Esophagus (tissue), 2 donors: Measurements from ENCODE around the gene MAP1LC3A. TPM values are rescaled to one million over a fixed set of nuclear protein-coding genes. Genes with fewer than 3 reads are reported as not detected.

Source experiments
- H3K27ac ChIP-seq, 2 donors: one replicate each; pipeline ENCODE4 v1.5.1; 2013; ENCODE audit warnings: low read depth in 2 of 2, mild to moderate bottlenecking in 2 of 2, inconsistent platforms in 1 of 2, low read length in 1 of 2, moderate library complexity in 1 of 2
- H3K27me3 ChIP-seq, 2 donors: one replicate each; pipeline ENCODE4 v1.6.1; 2013; ENCODE audit warnings: low read length in 2 of 2, control low read depth in 1 of 2, mild to moderate bottlenecking in 1 of 2; ENCODE audit not compliant: insufficient read depth in 2 of 2, control insufficient read depth in 1 of 2
- H3K36me3 ChIP-seq, 2 donors: one replicate each; pipeline ENCODE4 v1.6.1; 2013; ENCODE audit warnings: low read length in 1 of 2; ENCODE audit not compliant: control insufficient read depth in 2 of 2, insufficient read depth in 2 of 2
- H3K4me1 ChIP-seq, 2 donors: one replicate each; pipeline ENCODE4 v1.6.1; 2013; ENCODE audit warnings: low read length in 1 of 2; ENCODE audit not compliant: control insufficient read depth in 2 of 2, insufficient read depth in 2 of 2
- H3K4me3 ChIP-seq, 2 donors: one replicate each; pipeline ENCODE4 v1.5.1; 2013; ENCODE audit warnings: low read length in 2 of 2, mild to moderate bottlenecking in 2 of 2, low read depth in 1 of 2, moderate library complexity in 1 of 2
- H3K9me3 ChIP-seq, 2 donors: one replicate each; pipeline ENCODE4 v1.6.1; 2013; ENCODE audit warnings: mild to moderate bottlenecking in 2 of 2, low read depth in 1 of 2, low read length in 1 of 2, moderate library complexity in 1 of 2; ENCODE audit not compliant: control insufficient read depth in 2 of 2, insufficient read depth in 1 of 2
- WGBS, 2 donors: extraction: QIAGEN DNeasy Blood & Tissue Kit; methylation state at CpG; one replicate each; pipeline ENCODE4 v1.1.7; 2013; 5-methylcytosine and 5-hydroxymethylcytosine counted together
- polyA plus RNA-seq, 2 donors: library from polyadenylated mRNA; stranded (reverse); fragments of 200-250 nt; gene quantifications; one replicate each; pipeline ENCODE4 v1.2.3, GENCODE V29; 2013
- donor health status: healthy with polysubstance abuse.
- donor health status: Bipolar disorder and iron deficiency.

MAP1LC3A gene
- polyA plus RNA-seq, 2 donors, result 28.7 to 29.5 TPM

- Histone ChIP-seq H3K36me3 (peaks cover 8 to 18% of the 10 kb centered on the region in 2 donors), H3K27ac (no peak overlapping the region), H3K4me1 (peaks cover 0 to 4% of the 10 kb centered on the region in 2 donors), H3K4me3 (no peak overlapping the region), H3K9me3 (no peaks in the 10 kb centered on the region), H3K27me3 (no peaks in the 10 kb centered on the region)
- WGBS, 2 donors, result 70 to 71% methylated on average over 12 of the region's 12 CpGs
These were observed 15.0 kb upstream of the MAP1LC3A start for GRCh38 chr20:34543463-34544056.

GRCh38 chr20:34544109-34544796 is 14.3 kb upstream of the MAP1LC3A start:
- H3K27me3 ChIP-seq, result no peaks in the 10 kb centered on the region
- H3K9me3 ChIP-seq, result no peaks in the 10 kb centered on the region
- peaks cover 8 to 18% of the 10 kb centered on the region in 2 donors for H3K36me3 ChIP-seq
- H3K4me1 ChIP-seq, result peaks cover 1 to 5% of the 10 kb centered on the region in 2 donors
- H3K27ac ChIP-seq, result no peak overlapping the region
- H3K4me3 ChIP-seq, result no peak overlapping the region
- WGBS, 2 donors, result 24 to 28% methylated on average over 19 of the region's 19 CpGs

GRCh38 chr20:34546751-34547181 is 11.8 kb upstream of the MAP1LC3A start:
- H3K4me3 ChIP-seq, result no peak overlapping the region
- peaks cover 3 to 11% of the 10 kb centered on the region in 2 donors for H3K4me1 ChIP-seq
- 77 to 84% methylated on average over 11 of the region's 11 CpGs for WGBS, 2 donors
- no peaks in the 10 kb centered on the region for H3K27me3 ChIP-seq
- no peaks in the 10 kb centered on the region for H3K9me3 ChIP-seq
- no peak overlapping the region for H3K27ac ChIP-seq
- peaks cover 0 to 4% of the 10 kb centered on the region in 2 donors for H3K36me3 ChIP-seq

GRCh38 chr20:34547844-34548613 is 10.5 kb upstream of the MAP1LC3A start:
- Histone ChIP-seq H3K9me3 (no peaks in the 10 kb centered on the region), H3K4me1 (peaks cover 3 to 11% of the 10 kb centered on the region in 2 donors), H3K27me3 (no peaks in the 10 kb centered on the region), H3K4me3 (no peak overlapping the region), H3K36me3 (no peaks in the 10 kb centered on the region), H3K27ac (no peak overlapping the region)
- WGBS, 2 donors, result 85 to 93% methylated on average over 22 of the region's 22 CpGs

GRCh38 chr20:34549291-34549928 is 9.1 kb upstream of the MAP1LC3A start:
- H3K4me3 ChIP-seq, result no peak overlapping the region
- H3K27me3 ChIP-seq, result no peaks in the 10 kb centered on the region
- H3K4me1 ChIP-seq, result peaks cover 3 to 13% of the 10 kb centered on the region in 2 donors
- peak overlapping the region in 1 of 2 donors; percentile 34 for H3K27ac ChIP-seq
- WGBS, 2 donors, result 48 to 56% methylated on average over 20 of the region's 20 CpGs
- H3K9me3 ChIP-seq, result no peaks in the 10 kb centered on the region
- H3K36me3 ChIP-seq, result no peaks in the 10 kb centered on the region

- Histone ChIP-seq H3K27ac (peak overlapping the region in 1 of 2 donors; percentile 34), H3K27me3 (no peaks in the 10 kb centered on the region), H3K9me3 (no peaks in the 10 kb centered on the region), H3K4me1 (peaks cover 3 to 13% of the 10 kb centered on the region in 2 donors), H3K4me3 (no peak overlapping the region), H3K36me3 (no peaks in the 10 kb centered on the region)
- 88 to 90% methylated on average over 13 of the region's 13 CpGs for WGBS, 2 donors
These were observed 8.6 kb upstream of the MAP1LC3A start for GRCh38 chr20:34549929-34550305.

- peaks cover 3 to 9% of the 10 kb centered on the region in 2 donors for H3K4me1 ChIP-seq
- H3K27ac ChIP-seq, result no peak overlapping the region
- WGBS, 2 donors, result 94% methylated on average over 6 of the region's 6 CpGs
These were observed 5.9 kb upstream of the MAP1LC3A start for GRCh38 chr20:34552569-34552968.

GRCh38 chr20:34553366-34553867 is 5.1 kb upstream of the MAP1LC3A start:
- no peak overlapping the region for H3K4me3 ChIP-seq
- no peaks in the 10 kb centered on the region for H3K36me3 ChIP-seq
- H3K9me3 ChIP-seq, result no peaks in the 10 kb centered on the region
- no peaks in the 10 kb centered on the region for H3K27me3 ChIP-seq
- peaks cover 3 to 9% of the 10 kb centered on the region in 2 donors for H3K4me1 ChIP-seq
- 29 to 38% methylated on average over 4 of the region's 4 CpGs for WGBS, 2 donors
- peak overlapping the region in 1 of 2 donors; percentile 40 for H3K27ac ChIP-seq

More at GRCh38 chr20:34552569-34552968, 5.9 kb upstream of the MAP1LC3A start:
- no peaks in the 10 kb centered on the region for H3K36me3 ChIP-seq
- H3K27me3 ChIP-seq, result no peaks in the 10 kb centered on the region
- H3K9me3 ChIP-seq, result no peaks in the 10 kb centered on the region
- no peak overlapping the region for H3K4me3 ChIP-seq

GRCh38 chr20:34557936-34558319 is 590 bp upstream of the MAP1LC3A start:
- peaks cover 0 to 2% of the 10 kb centered on the region in 2 donors for H3K4me1 ChIP-seq
- H3K27me3 ChIP-seq, result no peaks in the 10 kb centered on the region
- WGBS, 2 donors, result 17 to 21% methylated on average over 11 of the region's 11 CpGs
- H3K4me3 ChIP-seq, result peak overlapping the region; percentile 45 to 61
- H3K27ac ChIP-seq, result peak overlapping the region; percentile 85 to 90
- H3K36me3 ChIP-seq, result no peaks in the 10 kb centered on the region
- no peaks in the 10 kb centered on the region for H3K9me3 ChIP-seq
